BJ (cell line): ENCODE data around the gene KREMEN1. TPM values are rescaled to one million over a fixed set of nuclear protein-coding genes. Genes with fewer than 3 reads are reported as not detected.

Experiments
- CTCF ChIA-PET: fragments of 350-600 bp; formaldehyde crosslinking; extraction: SDS; loops from one replicate; lab custom pipeline; 2021; ENCODE audit warnings: antibody characterized with exemption, inconsistent platforms; lab: Yijun Ruan, JAX
- POLR2A ChIA-PET: fragments of 300-600 bp; sonication (Branson Sonifier 250); formaldehyde crosslinking; extraction: SDS; loops from one replicate; lab custom pipeline; 2021; ENCODE audit warnings: antibody characterized with exemption; lab: Charles Lee
- DNase-seq: peaks from one replicate; pipeline ENCODE4 v3.0.0-alpha.2; 2011; ENCODE audit warnings: low read depth
- H3K27me3 ChIP-seq: 2 replicates; pipeline ENCODE4 v1.6.0; 2011; ENCODE audit warnings: low read length; ENCODE audit not compliant: control insufficient read depth, insufficient read depth
- H3K36me3 ChIP-seq: 2 replicates; pipeline ENCODE4 v1.5.1; 2011; ENCODE audit warnings: low read length; ENCODE audit not compliant: control insufficient read depth, insufficient read depth
- H3K4me3 ChIP-seq: 2 replicates; pipeline ENCODE4 v1.5.1; 2011; ENCODE audit warnings: low read depth, mild to moderate bottlenecking, control low read depth, low read length
- CTCF ChIP-seq: IDR thresholded peaks from 2 replicates; pipeline ENCODE4 v1.5.1; 2011; ENCODE audit warnings: low read depth, mild to moderate bottlenecking, control low read depth, inconsistent platforms, low read length, moderate library complexity; ENCODE audit not compliant: insufficient read depth
- polyA plus RNA-seq: library from polyadenylated mRNA; depleted of rRNA; stranded (reverse); fragments of >200 nt; gene quantifications from 2 replicates; pipeline ENCODE4 v1.2.3, GENCODE V29; 2011

Gene KREMEN1
- polyA plus RNA-seq, 1 experiment, result 2.1 TPM

- Histone ChIP-seq H3K4me3 (no peak overlapping the region), H3K36me3 (no peaks in the 10 kb centered on the region), H3K27me3 (peaks cover 16% of the 10 kb centered on the region)
- DNase-seq, result no peak
- ChIA-PET POLR2A (no interaction called here), CTCF (interaction anchor here (1.4 to 2.9 kb wide), 2 partner anchors 41 to 44 kb away, joined by 3 to 14 read pairs; no protein-coding TSS in a partner anchor)
- no peak for TF ChIP-seq CTCF
These were observed 128.9 kb downstream of the KREMEN1 start for GRCh38 chr22:29201782-29202181.

- no peak for DNase-seq
- ChIA-PET CTCF (interaction anchor here (0.6 to 2.9 kb wide), 3 partner anchors 41 to 95 kb away, joined by 3 to 14 read pairs (median 3); no protein-coding TSS in a partner anchor), POLR2A (no interaction called here)
- Histone ChIP-seq H3K36me3 (no peaks in the 10 kb centered on the region), H3K27me3 (peaks cover 18% of the 10 kb centered on the region), H3K4me3 (no peak overlapping the region)
- TF ChIP-seq CTCF, result peak; percentile 38
These were observed 129.7 kb downstream of the KREMEN1 start for GRCh38 chr22:29202212-29203192.

GRCh38 chr22:29203488-29204454, 130.9 kb downstream of the KREMEN1 start:
- no peak for TF ChIP-seq CTCF
- H3K36me3 ChIP-seq, result no peaks in the 10 kb centered on the region
- DNase-seq, result no peak
- ChIA-PET POLR2A (no interaction called here), CTCF (interaction anchor here (0.6 to 2.9 kb wide), 4 partner anchors 42 to 123 kb away, joined by 3 to 14 read pairs (median 3); no protein-coding TSS in a partner anchor)
- no peak overlapping the region for H3K4me3 ChIP-seq
- peaks cover 19% of the 10 kb centered on the region for H3K27me3 ChIP-seq

- DNase-seq, result no peak
- POLR2A ChIA-PET, result no interaction called here
- CTCF ChIA-PET, result interaction anchor here (1.1 to 2.9 kb wide), 6 partner anchors 13 to 1153 kb away, joined by 3 to 14 read pairs (median 3); no protein-coding TSS in a partner anchor
- Histone ChIP-seq H3K36me3 (no peaks in the 10 kb centered on the region), H3K4me3 (no peak overlapping the region), H3K27me3 (peaks cover 21% of the 10 kb centered on the region)
- no peak for TF ChIP-seq CTCF
These were observed 131.8 kb downstream of the KREMEN1 start for GRCh38 chr22:29204455-29205183.
